H1 (cell line): ENCODE results near the gene PRSS22. TPM values are rescaled to one million over a fixed set of nuclear protein-coding genes. Genes with fewer than 3 reads are reported as not detected.
A peak's percentile ranks its signal among the peaks of the same experiment; 100 is the strongest.

Source experiments
- CTCF ChIA-PET: fragments of 300-600 bp; sonication (Branson Sonifier 250); formaldehyde crosslinking; loops from one replicate; lab custom pipeline; 2021; ENCODE audit not compliant: partially characterized antibody; lab: Charles Lee
- POLR2A ChIA-PET: fragments of 300-600 bp; sonication (Branson Sonifier 250); formaldehyde crosslinking; loops from one replicate; lab custom pipeline; 2021; ENCODE audit warnings: inconsistent platforms; ENCODE audit not compliant: partially characterized antibody; lab: Charles Lee
- DNase-seq, 2 experiments: peaks; one replicate each; pipeline versions ENCODE4 v3.0.0 to v3.0.0-alpha.2; 2010 to 2022; ENCODE audit warnings: low spot score in 2 of 2, low read depth in 1 of 2, mixed read lengths in 1 of 2
- FAIRE-seq: peaks from 2 replicates; lab custom pipeline; 2011; peaks lifted over from hg19 to GRCh38; lab: Jason Lieb, UNC
- H2AFZ ChIP-seq: 2 replicates; pipeline ENCODE4 v1.8.1; 2012; ENCODE audit warnings: low read length, inconsistent platforms
- H2AK5ac ChIP-seq: 2 replicates; pipeline ENCODE4 v1.6.1; 2013; ENCODE audit warnings: low read depth, low read length
- H2BK120ac ChIP-seq: replicated peaks from 2 replicates; pipeline ENCODE3; 2013; ENCODE audit warnings: low read depth, low read length, inconsistent platforms
- H2BK12ac ChIP-seq: 2 replicates; pipeline ENCODE4 v1.6.1; 2013; ENCODE audit warnings: low read depth, low read length
- H2BK15ac ChIP-seq: 2 replicates; pipeline ENCODE4 v1.6.1; 2013; ENCODE audit warnings: low read length
- H2BK20ac ChIP-seq: 2 replicates; pipeline ENCODE4 v1.6.1; 2013; ENCODE audit warnings: low read length
- H2BK5ac ChIP-seq: 2 replicates; pipeline ENCODE4 v1.6.1; 2013; ENCODE audit warnings: low read depth, low read length
- H3K14ac ChIP-seq: 2 replicates; pipeline ENCODE4 v1.6.1; 2013; ENCODE audit warnings: inconsistent platforms; ENCODE audit not compliant: insufficient read length
- H3K18ac ChIP-seq: 2 replicates; pipeline ENCODE4 v1.6.1; 2013; ENCODE audit warnings: low read length; ENCODE audit errors: extremely low read depth
- H3K23ac ChIP-seq: 2 replicates; pipeline ENCODE4 v1.6.1; 2013; ENCODE audit warnings: inconsistent platforms; ENCODE audit not compliant: insufficient read length
- H3K23me2 ChIP-seq: 2 replicates; pipeline ENCODE4 v1.6.1; 2013; ENCODE audit warnings: low read depth, low read length
- H3K27ac ChIP-seq: 2 replicates; pipeline ENCODE4 v1.6.1; 2011; ENCODE audit warnings: low read depth, low read length, inconsistent platforms
- H3K27me3 ChIP-seq, 4 experiments: replicated peaks in 1 of 4; 1 replicate in 1 of 4; 2 replicates in 3 of 4; pipeline versions ENCODE4 v1.6.1 to v1.8.1; 2011 to 2013; ENCODE audit warnings: low read length in 3 of 4, mild to moderate bottlenecking in 3 of 4, inconsistent platforms in 2 of 4, mixed read lengths in 2 of 4, moderate library complexity in 1 of 4; ENCODE audit not compliant: control insufficient read depth in 3 of 4, insufficient read depth in 3 of 4; ENCODE audit errors: extremely low read depth in 1 of 4
- H3K36me3 ChIP-seq, 4 experiments: 2 replicates each; pipeline versions ENCODE4 v1.6.1 to v1.8.1; 2011 to 2013; ENCODE audit warnings: mild to moderate bottlenecking in 4 of 4, low read length in 3 of 4, moderate library complexity in 2 of 4, control low read depth in 1 of 4, inconsistent platforms in 1 of 4; ENCODE audit not compliant: insufficient read depth in 4 of 4, control insufficient read depth in 2 of 4
- H3K4ac ChIP-seq: replicated peaks from 2 replicates; pipeline ENCODE3; 2013; ENCODE audit warnings: low read length, low read depth, mixed read lengths, inconsistent platforms; ENCODE audit not compliant: insufficient read length
- H3K4me1 ChIP-seq, 4 experiments: replicated peaks in 1 of 4; 1 replicate in 1 of 4; 2 replicates in 3 of 4; pipeline versions ENCODE4 v1.6.1 to v1.8.1; 2011 to 2013; ENCODE audit warnings: low read length in 3 of 4, inconsistent platforms in 2 of 4, mixed read lengths in 1 of 4; ENCODE audit not compliant: insufficient read depth in 4 of 4, control insufficient read depth in 3 of 4
- H3K4me2 ChIP-seq, 2 experiments: 2 replicates each; pipeline versions ENCODE4 v1.6.1 to v1.8.1; 2011 to 2013; ENCODE audit warnings: low read depth in 2 of 2, low read length in 2 of 2, control low read depth in 1 of 2, inconsistent platforms in 1 of 2, mild to moderate bottlenecking in 1 of 2; ENCODE audit not compliant: insufficient read depth in 1 of 2
- H3K4me3 ChIP-seq, 4 experiments: fragments of 200-600, 300-600 bp in 1 of 4; sonication (generic), shearing (Covaris generic), sonication (Bioruptor Twin) in 1 of 4; 2 replicates each; pipeline versions ENCODE4 v1.5.1 to v1.8.1; 2011 to 2016; ENCODE audit warnings: low read length in 4 of 4, low read depth in 3 of 4, control low read depth in 2 of 4, inconsistent platforms in 2 of 4, mild to moderate bottlenecking in 2 of 4, mixed read lengths in 1 of 4, moderate library complexity in 1 of 4; ENCODE audit not compliant: insufficient read depth in 2 of 4; ENCODE audit errors: extremely low read depth in 1 of 4
- H3K56ac ChIP-seq: replicated peaks from 2 replicates; pipeline ENCODE3; 2013; ENCODE audit warnings: low read depth, mild to moderate bottlenecking, mixed read lengths, low read length, inconsistent platforms; ENCODE audit not compliant: insufficient read length
- H3K79me1 ChIP-seq: 2 replicates; pipeline ENCODE4 v1.6.1; 2013; ENCODE audit warnings: low read depth, low read length, control low read depth
- H3K79me2 ChIP-seq, 2 experiments: 2 replicates each; pipeline versions ENCODE4 v1.6.1 to v1.8.1; 2012 to 2013; ENCODE audit warnings: low read length in 2 of 2, mild to moderate bottlenecking in 2 of 2, inconsistent platforms in 1 of 2; ENCODE audit not compliant: insufficient read depth in 2 of 2, control insufficient read depth in 1 of 2
- H3K9ac ChIP-seq, 4 experiments: replicated peaks in 1 of 4; 1 replicate in 1 of 4; 2 replicates in 3 of 4; pipeline versions ENCODE4 v1.6.1 to v1.8.1; 2011 to 2013; ENCODE audit warnings: low read depth in 3 of 4, low read length in 3 of 4, control low read depth in 2 of 4, mild to moderate bottlenecking in 2 of 4, moderate library complexity in 2 of 4, inconsistent platforms in 1 of 4; ENCODE audit errors: extremely low read depth in 1 of 4
- H3K9me3 ChIP-seq, 2 experiments: 2 replicates each; pipeline versions ENCODE4 v1.6.1 to v1.8.1; 2012 to 2013; ENCODE audit warnings: mild to moderate bottlenecking in 2 of 2, moderate library complexity in 2 of 2, control low read depth in 1 of 2, inconsistent platforms in 1 of 2, low read depth in 1 of 2, low read length in 1 of 2, mixed read lengths in 1 of 2; ENCODE audit not compliant: insufficient read depth in 2 of 2
- H4K20me1 ChIP-seq, 2 experiments: replicated peaks in 1 of 2; 2 replicates each; pipeline versions ENCODE3 to v1.8.1; 2011 to 2013; ENCODE audit warnings: inconsistent platforms in 2 of 2, low read length in 2 of 2, mild to moderate bottlenecking in 1 of 2; ENCODE audit not compliant: insufficient read depth in 2 of 2, control insufficient read depth in 1 of 2
- H4K5ac ChIP-seq: 2 replicates; pipeline ENCODE4 v1.6.1; 2013; ENCODE audit warnings: low read length, low read depth, mixed read lengths, inconsistent platforms; ENCODE audit not compliant: insufficient read length
- H4K8ac ChIP-seq: 2 replicates; pipeline ENCODE4 v1.8.0; 2013; ENCODE audit warnings: mild to moderate bottlenecking, moderate library complexity, low read length, inconsistent platforms; ENCODE audit not compliant: insufficient read depth; ENCODE audit errors: extremely low read depth
- H4K91ac ChIP-seq: replicated peaks from 2 replicates; pipeline ENCODE3; 2013; ENCODE audit warnings: low read length, mixed read lengths, inconsistent platforms; ENCODE audit not compliant: insufficient read length
- POLR2AphosphoS5 ChIP-seq: IDR thresholded peaks from 2 replicates; pipeline ENCODE4 v1.6.1; 2011; ENCODE audit warnings: low read depth, low read length
- SIX5 ChIP-seq: IDR thresholded peaks from 2 replicates; pipeline ENCODE4 v1.6.1; 2011; ENCODE audit warnings: mild to moderate bottlenecking, low read depth, low read length
- SUZ12 ChIP-seq: fragments of 200-600 bp; sonication (generic); IDR thresholded peaks from 2 replicates; pipeline ENCODE4 v1.6.1; 2012; ENCODE audit warnings: mild to moderate bottlenecking, inconsistent platforms, low read length, moderate library complexity, mixed read lengths
- WGBS, 2 experiments: shearing (Covaris generic) in 1 of 2; methylation state at CpG; one replicate each; pipeline versions ENCODE4 v1.1.6 to v1.1.7; 2013 to 2015; ENCODE audit warnings: low lambda C conversion rate in 2 of 2, mixed read lengths in 2 of 2, inconsistent platforms in 1 of 2, low coverage in 1 of 2, missing lambda C conversion rate in 1 of 2; ENCODE audit not compliant: insufficient replicate concordance in 2 of 2, insufficient coverage in 1 of 2, insufficient read length in 1 of 2; ENCODE audit errors: extremely low coverage in 1 of 2, missing lambda C conversion rate in 1 of 2; 5-methylcytosine and 5-hydroxymethylcytosine counted together
- polyA plus RNA-seq, 7 experiments: library from polyadenylated mRNA; depleted of rRNA in 3 of 7; stranded (reverse) in 5 of 7; unstranded in 2 of 7; fragments of >200 nt in 5 of 7; fragments of 200-250 nt in 2 of 7; gene quantifications; 1 replicate in 5 of 7; 2 replicates in 1 of 7; 4 replicates in 1 of 7; pipeline versions ENCODE4 v1.2.1 to v1.2.3, GENCODE V29; 2011 to 2013; ENCODE audit warnings: missing spikeins in 2 of 7, mixed read lengths in 2 of 7
- total RNA-seq: library from RNA; stranded (reverse); fragmentation: NEBNext Ultra II Directional; extraction: Animal tissue kit (Norgen Biotek cat#: 25700); gene quantifications from 2 replicates; pipeline ENCODE4 v1.2.1, GENCODE V29; 2021

Gene PRSS22
- total and polyA plus RNA-seq, 2 of the 8 experiments (the other 6 are each of a cell fraction or from before 2014, with no cell fraction given) = 4.0 to 4.4 TPM

DNA sequence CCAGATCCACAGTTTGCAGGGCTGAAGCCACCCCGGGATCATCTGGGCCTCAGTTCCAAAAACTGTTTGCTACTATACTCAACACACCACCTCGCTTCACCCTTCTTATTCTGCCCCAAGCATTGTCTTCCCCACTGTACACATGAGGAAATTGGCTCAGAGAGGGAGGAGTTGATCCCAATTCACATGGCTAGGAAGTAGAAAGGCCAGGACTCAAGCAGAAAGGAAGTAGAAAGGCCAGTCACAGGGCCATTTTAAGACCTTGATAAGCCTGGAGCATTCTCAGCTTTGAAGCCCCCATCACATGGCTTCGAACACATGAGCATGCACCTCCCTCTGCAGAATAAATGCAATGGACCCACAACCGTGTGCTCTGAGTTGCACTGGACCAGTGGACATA lies 7.7 kb upstream of the PRSS22 start:
- H3K9me3 ChIP-seq = peaks cover 0 to 2% of the 10 kb centered on the region in 2 experiments; a peak in 1 of 4 replicates
- H3K27me3 ChIP-seq = peaks cover 7 to 40% (median 32%) of the 10 kb centered on the region in 4 experiments
- peaks cover 0 to 2% of the 10 kb centered on the region in 2 experiments for H4K20me1 ChIP-seq
- H3K79me2 ChIP-seq = no peaks in the 10 kb centered on the region
- peaks cover 2% of the 10 kb centered on the region; the same call in 1 of the 2 replicates for H3K23me2 ChIP-seq
- no peak overlapping the region for H3K18ac ChIP-seq
- no peak overlapping the region for H2BK12ac ChIP-seq
- no peak overlapping the region for H2AK5ac ChIP-seq
- H3K4me2 ChIP-seq = no peak overlapping the region
- no peak overlapping the region for H2BK120ac ChIP-seq
- POLR2A ChIA-PET = no interaction called here
- FAIRE-seq = no peak
- H4K5ac ChIP-seq = no peak overlapping the region
- no peak overlapping the region for H3K14ac ChIP-seq
- H3K9ac ChIP-seq = no peak overlapping the region
- no peak overlapping the region for H2BK20ac ChIP-seq
- H3K56ac ChIP-seq = no peak overlapping the region
- TF ChIP-seq SUZ12 (peak; percentile 32; the same call in 1 of the 2 replicates), POLR2AphosphoS5 (no peak), SIX5 (no peak)
- H3K4ac ChIP-seq = no peak overlapping the region
- no peak overlapping the region for H3K23ac ChIP-seq
- 74% methylated on average over 4 of the region's 4 CpGs; no CpG with 5 or more reads in 1 of the 2 experiments for WGBS, 2 experiments
- no peak overlapping the region for H2AFZ ChIP-seq
- H3K36me3 ChIP-seq = no peaks in the 10 kb centered on the region; a peak in 1 of 8 replicates
- CTCF ChIA-PET = interaction anchor here (0.5 to 7.4 kb wide), 7 partner anchors 11 to 1716 kb away, joined by 3 to 53 read pairs (median 3); partner anchors contain the start of gene PRSS21
- no peak overlapping the region for H2BK5ac ChIP-seq
- H3K79me1 ChIP-seq = no peaks in the 10 kb centered on the region
- DNase-seq = no peak
- no peak overlapping the region for H2BK15ac ChIP-seq
- no peak overlapping the region for H3K27ac ChIP-seq
- H4K91ac ChIP-seq = no peak overlapping the region
- no peak overlapping the region for H3K4me3 ChIP-seq
- H3K4me1 ChIP-seq = no peaks in the 10 kb centered on the region
- no peak overlapping the region for H4K8ac ChIP-seq
